Ovary (tissue), 3 donors: Measurements from ENCODE around the gene EHMT2.

Experiments used
- EP300 ChIP-seq: sonication (generic); formaldehyde crosslinking; IDR thresholded peaks from one replicate; pipeline ENCODE4 v1.6.1; 2017; ENCODE audit warnings: antibody characterized with exemption
- POLR2A ChIP-seq: fragments of 450-650 bp; IDR thresholded peaks from one replicate; pipeline ENCODE4 v1.6.1; 2017; ENCODE audit warnings: antibody characterized with exemption, mild to moderate bottlenecking, moderate library complexity
- TF ChIP-seq, protein P1 (sequence below), 3 donors: fragments of 450-650 bp in 2 of 3; fragments of 200-600 bp in 1 of 3; IDR thresholded peaks; one replicate each; pipeline versions ENCODE4 v1.5.1 to v1.8.0; 2016 to 2022; ENCODE audit warnings: antibody characterized with exemption in 3 of 3, mild to moderate bottlenecking in 1 of 3
- donor health status: DM: no; HTN: no; CAD: no.

DNA sequence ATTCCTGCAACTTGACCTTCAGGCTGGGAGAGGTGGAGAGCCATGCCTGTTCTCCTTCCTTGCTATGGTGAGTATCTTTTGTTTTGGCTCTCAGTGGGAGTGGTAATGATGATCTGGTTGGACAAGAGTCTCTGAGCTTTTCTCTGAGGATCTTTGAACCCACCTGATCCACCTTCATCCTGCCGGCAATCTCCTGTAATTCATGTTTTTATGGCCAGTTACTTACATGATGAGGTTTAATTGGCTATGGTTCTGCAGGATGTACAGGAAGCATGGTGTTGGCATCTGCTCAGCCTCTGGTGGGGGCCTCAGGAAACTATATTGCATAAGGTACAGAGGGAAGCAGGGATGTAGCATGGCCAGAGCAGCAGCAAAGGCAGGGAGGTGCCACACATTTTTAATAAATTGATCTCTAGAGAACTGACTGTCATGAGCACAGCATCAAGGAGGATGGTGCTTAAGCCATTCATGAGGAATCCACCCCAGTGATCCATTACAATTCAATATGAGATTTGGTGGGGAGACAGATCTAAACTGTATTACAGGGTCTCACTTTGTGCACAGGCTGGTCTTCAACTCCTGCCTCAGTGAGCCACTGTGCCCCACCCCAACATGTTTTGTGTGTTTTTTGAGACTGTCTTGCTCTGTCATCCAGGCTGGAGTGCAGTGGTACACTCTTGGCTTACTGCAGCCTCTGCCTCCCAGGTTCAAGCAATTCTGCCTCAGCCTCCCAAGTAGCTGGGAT, 60.0 kb downstream of the EHMT2 start:
- TF ChIP-seq, protein P1, sequence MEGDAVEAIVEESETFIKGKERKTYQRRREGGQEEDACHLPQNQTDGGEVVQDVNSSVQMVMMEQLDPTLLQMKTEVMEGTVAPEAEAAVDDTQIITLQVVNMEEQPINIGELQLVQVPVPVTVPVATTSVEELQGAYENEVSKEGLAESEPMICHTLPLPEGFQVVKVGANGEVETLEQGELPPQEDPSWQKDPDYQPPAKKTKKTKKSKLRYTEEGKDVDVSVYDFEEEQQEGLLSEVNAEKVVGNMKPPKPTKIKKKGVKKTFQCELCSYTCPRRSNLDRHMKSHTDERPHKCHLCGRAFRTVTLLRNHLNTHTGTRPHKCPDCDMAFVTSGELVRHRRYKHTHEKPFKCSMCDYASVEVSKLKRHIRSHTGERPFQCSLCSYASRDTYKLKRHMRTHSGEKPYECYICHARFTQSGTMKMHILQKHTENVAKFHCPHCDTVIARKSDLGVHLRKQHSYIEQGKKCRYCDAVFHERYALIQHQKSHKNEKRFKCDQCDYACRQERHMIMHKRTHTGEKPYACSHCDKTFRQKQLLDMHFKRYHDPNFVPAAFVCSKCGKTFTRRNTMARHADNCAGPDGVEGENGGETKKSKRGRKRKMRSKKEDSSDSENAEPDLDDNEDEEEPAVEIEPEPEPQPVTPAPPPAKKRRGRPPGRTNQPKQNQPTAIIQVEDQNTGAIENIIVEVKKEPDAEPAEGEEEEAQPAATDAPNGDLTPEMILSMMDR (IDR thresholded peaks at IDR 0.05) = no peak
- no peak for TF ChIP-seq POLR2A
- no peak for TF ChIP-seq EP300
